HEK293 (cell line): Measurements from ENCODE around the gene RNF121.

Experiments used
- EGR2 ChIP-seq: fragments of 450-650 bp; formaldehyde crosslinking; IDR thresholded peaks from 2 replicates; pipeline ENCODE4 v1.5.1; 2016; ENCODE audit warnings: low read depth, missing biosample characterization, missing genetic modification characterization
- FEZF1 ChIP-seq: fragments of 450-650 bp; formaldehyde crosslinking; IDR thresholded peaks from 2 replicates; pipeline ENCODE4 v1.5.1; 2016; ENCODE audit warnings: missing biosample characterization, missing genetic modification characterization
- HOXD13 ChIP-seq: sonication (generic); formaldehyde crosslinking; IDR thresholded peaks from 2 replicates; pipeline ENCODE4 v1.8.0; 2022; ENCODE audit warnings: missing genetic modification reagents, borderline replicate concordance
- KLF16 ChIP-seq: fragments of 450-650 bp; formaldehyde crosslinking; IDR thresholded peaks from 2 replicates; pipeline ENCODE4 v1.5.1; 2017; ENCODE audit warnings: missing biosample characterization, missing genetic modification characterization
- KLF7 ChIP-seq: fragments of 450-650 bp; formaldehyde crosslinking; IDR thresholded peaks from 2 replicates; pipeline ENCODE4 v1.5.1; 2016; ENCODE audit warnings: missing biosample characterization, missing genetic modification characterization, borderline replicate concordance
- KLF8 ChIP-seq: fragments of 450-650 bp; formaldehyde crosslinking; IDR thresholded peaks from 2 replicates; pipeline ENCODE4 v1.5.1; 2016; ENCODE audit warnings: missing biosample characterization, missing genetic modification characterization
- MYNN ChIP-seq: fragments of 450-650 bp; formaldehyde crosslinking; IDR thresholded peaks from 2 replicates; pipeline ENCODE4 v1.5.1; 2016; ENCODE audit warnings: missing biosample characterization, missing genetic modification characterization, borderline replicate concordance
- PRDM10 ChIP-seq: fragments of 450-650 bp; formaldehyde crosslinking; IDR thresholded peaks from 2 replicates; pipeline ENCODE4 v1.5.1; 2016; ENCODE audit warnings: missing biosample characterization, missing genetic modification characterization
- TCF7L2 ChIP-seq: IDR thresholded peaks from 2 replicates; pipeline ENCODE4 v1.6.1; 2011; ENCODE audit warnings: low read depth, mild to moderate bottlenecking, inconsistent platforms, low read length, moderate library complexity, borderline replicate concordance
- TRIM28 ChIP-seq: IDR thresholded peaks from 2 replicates; pipeline ENCODE4 v1.6.1; 2011; ENCODE audit warnings: low read length, control low read depth, borderline replicate concordance
- ZBTB26 ChIP-seq: fragments of 450-650 bp; formaldehyde crosslinking; optimal IDR thresholded peaks from 2 replicates; pipeline ENCODE3; 2016; ENCODE audit warnings: missing biosample characterization, mild to moderate bottlenecking, missing genetic modification characterization
- ZFP37 ChIP-seq: fragments of 450-650 bp; formaldehyde crosslinking; IDR thresholded peaks from 2 replicates; pipeline ENCODE4 v1.5.1; 2016; ENCODE audit warnings: missing biosample characterization, missing genetic modification characterization
- ZNF121 ChIP-seq: fragments of 450-650 bp; formaldehyde crosslinking; IDR thresholded peaks from 2 replicates; pipeline ENCODE4 v1.5.1; 2016; ENCODE audit warnings: missing biosample characterization, missing genetic modification characterization
- ZNF155 ChIP-seq: fragments of 450-650 bp; formaldehyde crosslinking; IDR thresholded peaks from 2 replicates; pipeline ENCODE4 v1.5.1; 2016; ENCODE audit warnings: missing biosample characterization, missing genetic modification characterization
- ZNF18 ChIP-seq: fragments of 450-650 bp; formaldehyde crosslinking; IDR thresholded peaks from 2 replicates; pipeline ENCODE4 v1.5.1; 2016; ENCODE audit warnings: missing biosample characterization, missing genetic modification characterization
- ZNF184 ChIP-seq: fragments of 450-650 bp; IDR thresholded peaks from 2 replicates; pipeline ENCODE4 v1.5.1; 2018; ENCODE audit warnings: missing biosample characterization, mild to moderate bottlenecking, missing genetic modification characterization
- ZNF19 ChIP-seq: fragments of 450-650 bp; formaldehyde crosslinking; IDR thresholded peaks from 2 replicates; pipeline ENCODE4; 2016; ENCODE audit warnings: missing biosample characterization, missing genetic modification characterization, low read depth
- ZNF239 ChIP-seq: fragments of 450-650 bp; formaldehyde crosslinking; IDR thresholded peaks from 2 replicates; pipeline ENCODE4 v1.5.1; 2016; ENCODE audit warnings: missing biosample characterization, missing genetic modification characterization
- ZNF302 ChIP-seq: fragments of 450-650 bp; formaldehyde crosslinking; IDR thresholded peaks from 2 replicates; pipeline ENCODE4 v1.5.1; 2016; ENCODE audit warnings: missing biosample characterization, missing genetic modification characterization, low read depth
- ZNF423 ChIP-seq: fragments of 450-650 bp; formaldehyde crosslinking; IDR thresholded peaks from 2 replicates; pipeline ENCODE4 v1.5.1; 2016; ENCODE audit warnings: missing biosample characterization, missing genetic modification characterization
- ZNF521 ChIP-seq: fragments of 450-650 bp; formaldehyde crosslinking; IDR thresholded peaks from 2 replicates; pipeline ENCODE4 v1.5.1; 2017; ENCODE audit warnings: missing biosample characterization, mild to moderate bottlenecking, missing genetic modification characterization
- ZNF544 ChIP-seq: fragments of 450-650 bp; formaldehyde crosslinking; IDR thresholded peaks from 2 replicates; pipeline ENCODE4 v1.5.0; 2017; ENCODE audit warnings: missing biosample characterization, missing genetic modification characterization
- ZNF555 ChIP-seq: fragments of 450-650 bp; formaldehyde crosslinking; conservative IDR thresholded peaks from 2 replicates; pipeline ENCODE4 v1.5.1; 2017; ENCODE audit warnings: missing biosample characterization, mild to moderate bottlenecking, missing genetic modification characterization, inconsistent platforms
- ZNF580 ChIP-seq: fragments of 450-650 bp; formaldehyde crosslinking; IDR thresholded peaks from 2 replicates; pipeline ENCODE4 v1.5.1; 2016; ENCODE audit warnings: missing biosample characterization, missing genetic modification characterization
- ZNF585B ChIP-seq: fragments of 450-650 bp; formaldehyde crosslinking; IDR thresholded peaks from 2 replicates; pipeline ENCODE4 v1.5.1; 2016; ENCODE audit warnings: missing biosample characterization, missing genetic modification characterization
- ZNF596 ChIP-seq: fragments of 450-650 bp; IDR thresholded peaks from 2 replicates; pipeline ENCODE4 v1.5.0; 2018; ENCODE audit warnings: missing biosample characterization, mild to moderate bottlenecking, missing genetic modification characterization, moderate library complexity
- ZNF621 ChIP-seq: fragments of 450-650 bp; formaldehyde crosslinking; IDR thresholded peaks from 2 replicates; pipeline ENCODE4 v1.5.1; 2017; ENCODE audit warnings: missing biosample characterization, missing genetic modification characterization
- ZNF629 ChIP-seq: fragments of 450-650 bp; formaldehyde crosslinking; IDR thresholded peaks from 2 replicates; pipeline ENCODE4 v1.5.1; 2017; ENCODE audit warnings: missing biosample characterization, missing genetic modification characterization
- ZNF645 ChIP-seq: fragments of 450-650 bp; formaldehyde crosslinking; IDR thresholded peaks from 2 replicates; pipeline ENCODE4; 2016; ENCODE audit warnings: missing biosample characterization, missing genetic modification characterization
- ZNF658 ChIP-seq: fragments of 450-650 bp; formaldehyde crosslinking; IDR thresholded peaks from 2 replicates; pipeline ENCODE4; 2016; ENCODE audit warnings: missing biosample characterization, missing genetic modification characterization
- ZNF701 ChIP-seq: fragments of 450-650 bp; formaldehyde crosslinking; IDR thresholded peaks from 2 replicates; pipeline ENCODE4 v1.5.1; 2016; ENCODE audit warnings: missing biosample characterization, missing genetic modification characterization
- ZNF747 ChIP-seq: fragments of 450-650 bp; formaldehyde crosslinking; IDR thresholded peaks from 2 replicates; pipeline ENCODE4 v1.5.1; 2016; ENCODE audit warnings: missing biosample characterization, missing genetic modification characterization
- ZNF776 ChIP-seq: fragments of 450-650 bp; formaldehyde crosslinking; IDR thresholded peaks from 2 replicates; pipeline ENCODE4 v1.5.0; 2017; ENCODE audit warnings: missing biosample characterization, missing genetic modification characterization, borderline replicate concordance
- ZSCAN30 ChIP-seq: fragments of 450-650 bp; IDR thresholded peaks from 2 replicates; pipeline ENCODE4 v1.5.1; 2018; ENCODE audit warnings: missing biosample characterization, mild to moderate bottlenecking, missing genetic modification characterization, moderate library complexity

Gene RNF121

GRCh38 chr11:72040491-72041363 is 111.9 kb downstream of the RNF121 start (continued):
- TF ChIP-seq ZSCAN30 (tag by site-specific recombination): 0 out of 2 replicates have a peak, but pooled peaks have one; percentile 39
- TF ChIP-seq ZNF18 (tag by site-specific recombination): no peak
- no peak for TF ChIP-seq ZFP37 (tag by site-specific recombination)
- TF ChIP-seq ZNF184: no peak
- TF ChIP-seq PRDM10 (tag by site-specific recombination): peak; percentile 74; the same call in 1 of the 2 replicates
- no peak for TF ChIP-seq ZNF585B
- TF ChIP-seq ZNF121 (tag by site-specific recombination): no peak
- TF ChIP-seq FEZF1 (tag by site-specific recombination): no peak
- peak; percentile 43; the same call in 1 of the 2 replicates for TF ChIP-seq ZNF629 (tag by site-specific recombination)
- no peak for TF ChIP-seq HOXD13 (CRISPR knock-in tag)
- TF ChIP-seq EGR2 (tag by site-specific recombination): peak; percentile 47; the same call in 1 of the 2 replicates
- TF ChIP-seq TRIM28: peak; percentile 49; the same call in 1 of the 2 replicates
- TF ChIP-seq ZNF155: no peak
- TF ChIP-seq ZNF596 (tag by site-specific recombination): 0 out of 2 replicates have a peak, but pooled peaks have one; percentile 22
- TF ChIP-seq ZBTB26: no peak
- TF ChIP-seq ZNF555 (tag by site-specific recombination): no peak
- no peak for TF ChIP-seq MYNN (tag by site-specific recombination)
- TF ChIP-seq KLF7 (tag by site-specific recombination): no peak
- TF ChIP-seq ZNF645 (tag by site-specific recombination): no peak
- no peak for TF ChIP-seq ZNF747 (tag by site-specific recombination)
- no peak for TF ChIP-seq ZNF580 (tag by site-specific recombination)
- no peak for TF ChIP-seq ZNF521 (tag by site-specific recombination)
- no peak for TF ChIP-seq TCF7L2
- TF ChIP-seq ZNF701 (tag by site-specific recombination): no peak
- TF ChIP-seq ZNF658 (tag by site-specific recombination): no peak
- TF ChIP-seq ZNF423 (tag by site-specific recombination): no peak
- TF ChIP-seq ZNF239 (tag by site-specific recombination): no peak
- no peak for TF ChIP-seq ZNF544 (tag by site-specific recombination)
- no peak for TF ChIP-seq ZNF776 (tag by site-specific recombination)
- TF ChIP-seq ZNF302 (tag by site-specific recombination): no peak
- peak; percentile 20; the same call in 1 of the 2 replicates for TF ChIP-seq KLF16 (tag by site-specific recombination)
- no peak for TF ChIP-seq KLF8
- no peak for TF ChIP-seq ZNF19 (tag by site-specific recombination)
- TF ChIP-seq ZNF621: no peak
